ENCODE data around the gene SDHC. TPM values are rescaled to one million over a fixed set of nuclear protein-coding genes. Genes with fewer than 3 reads are reported as not detected.

The SDHC gene
- total and polyA plus RNA-seq, 2 donors (not counting 1 experiment from before 2014, with no cell fraction given), result 78.3 to 109 TPM

- Histone ChIP-seq H3K9me3 (ENCODE audit: control extremely low read depth in 1 of 3, control insufficient read depth in 2 of 3, insufficient read depth in 1 of 3, low read length in 2 of 3) (no peaks in the 10 kb centered on the region), H3K79me2 (ENCODE audit: control insufficient read depth, insufficient read depth, low read length) (peaks cover 21% of the 10 kb centered on the region), H3K36me3 (replicated peaks in 1 of 2; ENCODE audit: control extremely low read depth in 1 of 2, control insufficient read depth in 1 of 2, extremely low read depth in 1 of 2, insufficient read depth in 2 of 2, low read length in 1 of 2) (peaks cover 0 to 7% of the 10 kb centered on the region in 2 experiments), H3K4me3 (ENCODE audit: control extremely low read depth in 1 of 5, extremely low read depth in 1 of 5, insufficient read depth in 1 of 5, low read depth in 2 of 5, low read length in 4 of 5) (no peak overlapping the region), H3K27ac (ENCODE audit: low read length in 2 of 2) (peak overlapping the region; percentile 59 to 72), H4K20me1 (ENCODE audit: control insufficient read depth, insufficient read depth, low read length, poor library complexity, severe bottlenecking) (peaks cover 24% of the 10 kb centered on the region), H3K4me2 (replicated peaks; ENCODE audit: low read depth, low read length, poor library complexity, severe bottlenecking) (no peak overlapping the region), H3K9ac (ENCODE audit: low read length) (no peak overlapping the region), H3K27me3 (replicated peaks in 1 of 4; ENCODE audit: control extremely low read depth in 1 of 4, control insufficient read depth in 3 of 4, insufficient read depth in 4 of 4, low read length in 3 of 4) (no peaks in the 10 kb centered on the region), H2AFZ (ENCODE audit: insufficient read depth, low read depth, low read length, poor library complexity, severe bottlenecking) (peak overlapping the region; percentile 3), H3K4me1 (ENCODE audit: control insufficient read depth in 2 of 2, insufficient read depth in 2 of 2, low read length in 2 of 2) (peaks cover 26% of the 10 kb centered on the region in 2 donors)
- Mint-ChIP-seq H3K4me3 (peak overlapping the region; percentile 46), H3K27ac (peak overlapping the region; percentile 87), H3K27me3 (no peaks in the 10 kb centered on the region), H3K4me1 (peaks cover 42% of the 10 kb centered on the region), H3K9me3 (ENCODE audit: insufficient read depth) (no peaks in the 10 kb centered on the region)
- ChIA-PET POLR2A (interaction anchor here (0.5 to 1.3 kb wide), 2 partner anchors 83 to 465 kb away, joined by 4 to 6 read pairs; no protein-coding TSS in a partner anchor), CTCF (interaction anchor here (1.0 to 3.4 kb wide), 8 partner anchors 10 to 117 kb away, joined by 3 to 20 read pairs (median 4); partner anchors contain the start of gene TOMM40L)
- intact Hi-C loops (cut with micrococcal nuclease), result loop anchor here (2.0 to 5.0 kb wide), 4 partner anchors 60 to 105 kb away; partner anchors contain the start of genes CFAP126, NDUFS2 and TOMM40L
- WGBS (ENCODE audit: insufficient coverage), result 80% methylated on average over 7 of the region's 7 CpGs
- DNase-seq (peak; percentile 82), ATAC-seq (ENCODE audit: low read depth) (peak; percentile 59)
- TF ChIP-seq CTCF (IDR thresholded peaks at IDR 0.05) (no peak), EZH2 (IDR thresholded peaks at IDR 0.05; ENCODE audit: borderline replicate concordance, insufficient read depth, low read depth, low read length, poor library complexity, severe bottlenecking) (no peak)
Observed at GRCh38 chr1:161307230-161307768, 6.9 kb upstream of the SDHC start.

Data from B cell (primary cell).